Stimulated activated naive CD8-positive, alpha-beta T cell treated with anti-CD3 and anti-CD28 coated beads, Interleukin-15, amount 100 ng/mL, for 72 hours (primary cell): Measurements from ENCODE around the gene AOAH.
A peak's percentile ranks its signal among the peaks of the same experiment; 100 is the strongest.

Experiments
- ATAC-seq: fragments of 150-1000 bp; cut with Tn5 transposase; 2 replicates; pipeline ENCODE4 v1.10.0; 2021; ENCODE audit warnings: mild to moderate bottlenecking, moderate library complexity
- DNase-seq, 2 donors: peaks; one replicate each; pipeline ENCODE4 v3.0.0; 2021 to 2022
- H3K27ac Mint-ChIP-seq, 2 donors: one replicate each; pipeline ENCODE4 v1.8.0; 2022; ENCODE audit warnings: mild to moderate bottlenecking in 2 of 2, mixed read lengths in 2 of 2, moderate library complexity in 2 of 2
- H3K27me3 Mint-ChIP-seq: one replicate; pipeline ENCODE4 v1.8.0; 2022; ENCODE audit warnings: mixed read lengths
- H3K4me1 Mint-ChIP-seq: one replicate; pipeline ENCODE4 v1.8.0; 2022; ENCODE audit warnings: mild to moderate bottlenecking, mixed read lengths
- H3K4me3 Mint-ChIP-seq, 2 donors: one replicate each; pipeline ENCODE4 v1.8.0; 2022; ENCODE audit warnings: mild to moderate bottlenecking in 2 of 2, mixed read lengths in 2 of 2, moderate library complexity in 1 of 2
- H3K9me3 Mint-ChIP-seq, 2 donors: one replicate each; pipeline ENCODE4 v1.8.0; 2022; ENCODE audit warnings: mixed read lengths in 2 of 2

The AOAH gene

GRCh38 chr7:36527549-36527913 lies 196.8 kb downstream of the AOAH start:
- no peak overlapping the region for H3K27ac Mint-ChIP-seq
- H3K9me3 Mint-ChIP-seq, result no peaks in the 10 kb centered on the region
- DNase-seq (no peak), ATAC-seq (peak; percentile 57)
- H3K4me3 Mint-ChIP-seq, result peak overlapping the region in 1 of 2 donors; percentile 7
- peaks cover 19% of the 10 kb centered on the region for H3K4me1 Mint-ChIP-seq
- no peaks in the 10 kb centered on the region for H3K27me3 Mint-ChIP-seq

GRCh38 chr7:36526863-36527548 lies 197.3 kb downstream of the AOAH start:
- H3K9me3 Mint-ChIP-seq, result no peaks in the 10 kb centered on the region
- peak overlapping the region in 1 of 2 donors; percentile 2 for H3K4me3 Mint-ChIP-seq
- no peaks in the 10 kb centered on the region for H3K27me3 Mint-ChIP-seq
- DNase-seq (peak in 1 of 2 donors; percentile 18), ATAC-seq (peak; percentile 89)
- H3K27ac Mint-ChIP-seq, result peak overlapping the region in 1 of 2 donors; percentile 6
- H3K4me1 Mint-ChIP-seq, result peaks cover 19% of the 10 kb centered on the region

- H3K27me3 Mint-ChIP-seq, result no peaks in the 10 kb centered on the region
- no peak for DNase-seq
- ATAC-seq, result no peak
- H3K27ac Mint-ChIP-seq, result no peak overlapping the region
- H3K4me1 Mint-ChIP-seq, result peaks cover 19% of the 10 kb centered on the region
- no peaks in the 10 kb centered on the region for H3K9me3 Mint-ChIP-seq
- H3K4me3 Mint-ChIP-seq, result no peak overlapping the region
Observed at GRCh38 chr7:36523371-36524101, 200.8 kb downstream of the AOAH start.

GRCh38 chr7:36522453-36523007 lies 201.8 kb downstream of the AOAH start:
- Mint-ChIP-seq H3K27ac (no peak overlapping the region), H3K4me1 (peaks cover 13% of the 10 kb centered on the region), H3K9me3 (no peaks in the 10 kb centered on the region), H3K27me3 (no peaks in the 10 kb centered on the region), H3K4me3 (no peak overlapping the region)
- DNase-seq, result no peak
- no peak for ATAC-seq

- peaks cover 12% of the 10 kb centered on the region for H3K4me1 Mint-ChIP-seq
- no peaks in the 10 kb centered on the region for H3K9me3 Mint-ChIP-seq
- DNase-seq, result no peak
- H3K27ac Mint-ChIP-seq, result no peak overlapping the region
- ATAC-seq, result no peak
- no peaks in the 10 kb centered on the region for H3K27me3 Mint-ChIP-seq
- H3K4me3 Mint-ChIP-seq, result no peak overlapping the region
Observed at GRCh38 chr7:36521911-36522310, 202.4 kb downstream of the AOAH start.

- peaks cover 13% of the 10 kb centered on the region for H3K4me1 Mint-ChIP-seq
- no peak for DNase-seq
- no peak overlapping the region for H3K4me3 Mint-ChIP-seq
- no peaks in the 10 kb centered on the region for H3K27me3 Mint-ChIP-seq
- no peak for ATAC-seq
- H3K9me3 Mint-ChIP-seq, result peaks cover under 1 to 2% of the 10 kb centered on the region in 2 donors
- H3K27ac Mint-ChIP-seq, result no peak overlapping the region
Observed at GRCh38 chr7:36521133-36521532, 203.2 kb downstream of the AOAH start.

GRCh38 chr7:36515847-36516246 lies 208.4 kb downstream of the AOAH start:
- Mint-ChIP-seq H3K27me3 (no peaks in the 10 kb centered on the region), H3K27ac (peak overlapping the region; percentile 79 to 85), H3K4me1 (peaks cover 17% of the 10 kb centered on the region), H3K4me3 (no peak overlapping the region), H3K9me3 (peaks cover 5 to 8% of the 10 kb centered on the region in 2 donors)
- ATAC-seq (peak; percentile 29), DNase-seq (no peak)

GRCh38 chr7:36514289-36515243 lies 209.7 kb downstream of the AOAH start:
- DNase-seq (no peak), ATAC-seq (peak; percentile 27)
- Mint-ChIP-seq H3K27ac (peak overlapping the region; percentile 1 to 90), H3K27me3 (no peaks in the 10 kb centered on the region), H3K9me3 (peaks cover 5 to 8% of the 10 kb centered on the region in 2 donors), H3K4me3 (no peak overlapping the region), H3K4me1 (peaks cover 17% of the 10 kb centered on the region)

GRCh38 chr7:36513393-36513792 lies 210.9 kb downstream of the AOAH start:
- Mint-ChIP-seq H3K27me3 (no peaks in the 10 kb centered on the region), H3K9me3 (peaks cover 5 to 8% of the 10 kb centered on the region in 2 donors), H3K27ac (no peak overlapping the region), H3K4me1 (peaks cover 17% of the 10 kb centered on the region), H3K4me3 (no peak overlapping the region)
- DNase-seq, result no peak
- ATAC-seq, result no peak

GRCh38 chr7:36512616-36513015 lies 211.7 kb downstream of the AOAH start:
- Mint-ChIP-seq H3K9me3 (peaks cover 5 to 8% of the 10 kb centered on the region in 2 donors), H3K27ac (no peak overlapping the region), H3K4me3 (no peak overlapping the region), H3K4me1 (peaks cover 17% of the 10 kb centered on the region), H3K27me3 (no peaks in the 10 kb centered on the region)
- no peak for DNase-seq
- no peak for ATAC-seq

- ATAC-seq, result no peak
- no peaks in the 10 kb centered on the region for H3K27me3 Mint-ChIP-seq
- H3K4me1 Mint-ChIP-seq, result no peaks in the 10 kb centered on the region
- no peaks in the 10 kb centered on the region for H3K9me3 Mint-ChIP-seq
- no peak overlapping the region for H3K4me3 Mint-ChIP-seq
- DNase-seq, result no peak
- no peak overlapping the region for H3K27ac Mint-ChIP-seq
Observed at GRCh38 chr7:36509962-36510361, 214.3 kb downstream of the AOAH start.

GRCh38 chr7:36507475-36508440 lies 216.5 kb downstream of the AOAH start:
- H3K4me3 Mint-ChIP-seq, result no peak overlapping the region
- DNase-seq (no peak), ATAC-seq (no peak)
- peaks cover 4 to 5% of the 10 kb centered on the region in 2 donors for H3K9me3 Mint-ChIP-seq
- no peak overlapping the region for H3K27ac Mint-ChIP-seq
- H3K4me1 Mint-ChIP-seq, result no peaks in the 10 kb centered on the region
- H3K27me3 Mint-ChIP-seq, result no peaks in the 10 kb centered on the region

GRCh38 chr7:36506820-36507219 lies 217.5 kb downstream of the AOAH start:
- H3K9me3 Mint-ChIP-seq, result peaks cover 4 to 5% of the 10 kb centered on the region in 2 donors
- ATAC-seq (no peak), DNase-seq (no peak)
- no peak overlapping the region for H3K27ac Mint-ChIP-seq
- no peaks in the 10 kb centered on the region for H3K27me3 Mint-ChIP-seq
- no peak overlapping the region for H3K4me3 Mint-ChIP-seq
- no peaks in the 10 kb centered on the region for H3K4me1 Mint-ChIP-seq

- Mint-ChIP-seq H3K9me3 (peaks cover 4 to 5% of the 10 kb centered on the region in 2 donors), H3K27me3 (no peaks in the 10 kb centered on the region), H3K4me1 (no peaks in the 10 kb centered on the region), H3K27ac (no peak overlapping the region), H3K4me3 (no peak overlapping the region)
- no peak for DNase-seq
- no peak for ATAC-seq
Observed at GRCh38 chr7:36506130-36506798, 218.0 kb downstream of the AOAH start.
